H1 (cell line): ENCODE results near the gene CCDC13. TPM values are rescaled to one million over a fixed set of nuclear protein-coding genes. Genes with fewer than 3 reads are reported as not detected.

Experiments used
- BACH1 ChIP-seq: IDR thresholded peaks from 2 replicates; pipeline ENCODE4 v1.6.1; 2012; ENCODE audit warnings: low read length, improper control_type of control experiment
- CBX8 ChIP-seq: fragments of 300-800, 300-1000 bp; sonication (generic); IDR thresholded peaks from 2 replicates; pipeline ENCODE4 v1.7.1; 2016; ENCODE audit warnings: low read depth, low read length, borderline replicate concordance
- CTBP2 ChIP-seq: IDR thresholded peaks from 2 replicates; pipeline ENCODE4 v1.7.0; 2011; ENCODE audit warnings: borderline replicate concordance, mild to moderate bottlenecking, moderate library complexity, mixed read lengths, low read length; ENCODE audit not compliant: insufficient read depth, insufficient read length
- CTCF ChIP-seq, 3 experiments: IDR thresholded peaks; 1 replicate in 2 of 3; 2 replicates in 1 of 3; pipeline versions ENCODE4 v1.5.1 to v1.6.1; 2011; ENCODE audit warnings: low read length in 3 of 3, mild to moderate bottlenecking in 3 of 3, inconsistent platforms in 2 of 3, low read depth in 1 of 3, moderate library complexity in 1 of 3; ENCODE audit not compliant: insufficient read depth in 1 of 3; ENCODE audit errors: control extremely low read depth in 1 of 3
- EGR1 ChIP-seq: IDR thresholded peaks from 2 replicates; pipeline ENCODE4 v1.6.1; 2011; ENCODE audit warnings: low read depth, low read length, borderline replicate concordance
- EP300 ChIP-seq, 2 experiments: IDR thresholded peaks; 1 replicate in 1 of 2; 2 replicates in 1 of 2; pipeline ENCODE4 v1.6.1; 2011 to 2012; ENCODE audit warnings: low read depth in 2 of 2, low read length in 2 of 2, mild to moderate bottlenecking in 2 of 2, borderline replicate concordance in 1 of 2, inconsistent platforms in 1 of 2, moderate library complexity in 1 of 2
- EZH2 ChIP-seq: fragments of 200-600 bp; sonication (generic); IDR thresholded peaks from 2 replicates; pipeline ENCODE4 v1.7.1; 2012; ENCODE audit warnings: low read depth, mild to moderate bottlenecking, moderate library complexity, low read length, inconsistent platforms; ENCODE audit not compliant: severe bottlenecking
- GTF2F1 ChIP-seq: IDR thresholded peaks from 2 replicates; pipeline ENCODE4 v1.6.1; 2012; ENCODE audit warnings: low read depth, low read length, improper control_type of control experiment, borderline replicate concordance
- HDAC2 ChIP-seq, 2 experiments: fragments of 300-600 bp in 1 of 2; sonication (generic) in 1 of 2; IDR thresholded peaks; 2 replicates each; pipeline ENCODE4 v1.6.1; 2011 to 2012; ENCODE audit warnings: low read depth in 2 of 2, low read length in 2 of 2, mild to moderate bottlenecking in 2 of 2, moderate library complexity in 2 of 2, borderline replicate concordance in 1 of 2, inconsistent platforms in 1 of 2
- HDAC6 ChIP-seq: IDR thresholded peaks from one replicate; pipeline ENCODE4 v1.7.1; 2012; ENCODE audit warnings: low read depth, mild to moderate bottlenecking, inconsistent platforms, low read length, moderate library complexity
- KDM5A ChIP-seq: fragments of 200-600 bp; IDR thresholded peaks from 2 replicates; pipeline ENCODE4 v1.7.1; 2012; ENCODE audit warnings: mild to moderate bottlenecking, low read length, inconsistent platforms, mixed read lengths
- POU5F1 ChIP-seq: IDR thresholded peaks from 2 replicates; pipeline ENCODE4 v1.6.1; 2011; ENCODE audit warnings: low read depth, mild to moderate bottlenecking, low read length, moderate library complexity
- RNF2 ChIP-seq: fragments of 200-900, 300-1000 bp; sonication (generic); IDR thresholded peaks from 2 replicates; pipeline ENCODE4 v1.7.1; 2016; ENCODE audit warnings: borderline replicate concordance, low read depth, mild to moderate bottlenecking, antibody characterized with exemption, low read length; ENCODE audit not compliant: poor library complexity, severe bottlenecking; ENCODE audit errors: missing control alignments
- SAP30 ChIP-seq: fragments of 300-600 bp; sonication (generic); IDR thresholded peaks from 2 replicates; pipeline ENCODE4 v1.7.1; 2012; ENCODE audit warnings: low read length, moderate library complexity, mild to moderate bottlenecking, inconsistent platforms; ENCODE audit not compliant: insufficient read depth, insufficient replicate concordance
- TAF1 ChIP-seq: IDR thresholded peaks from 2 replicates; pipeline ENCODE4 v1.6.1; 2011; ENCODE audit warnings: mild to moderate bottlenecking, low read depth, low read length
- TBP ChIP-seq: IDR thresholded peaks from 2 replicates; pipeline ENCODE4 v1.6.1; 2011; ENCODE audit warnings: low read depth, low read length, improper control_type of control experiment
- USF2 ChIP-seq: IDR thresholded peaks from 2 replicates; pipeline ENCODE4 v1.6.1; 2011; ENCODE audit warnings: low read length, improper control_type of control experiment
- YY1 ChIP-seq: IDR thresholded peaks from 2 replicates; pipeline ENCODE4 v1.6.1; 2011; ENCODE audit warnings: low read depth, mild to moderate bottlenecking, low read length
- polyA plus RNA-seq, 7 experiments: library from polyadenylated mRNA; depleted of rRNA in 3 of 7; stranded (reverse) in 5 of 7; unstranded in 2 of 7; fragments of >200 nt in 5 of 7; fragments of 200-250 nt in 2 of 7; gene quantifications; 1 replicate in 5 of 7; 2 replicates in 1 of 7; 4 replicates in 1 of 7; pipeline versions ENCODE4 v1.2.1 to v1.2.3, GENCODE V29; 2011 to 2013; ENCODE audit warnings: missing spikeins in 2 of 7, mixed read lengths in 2 of 7
- total RNA-seq: library from RNA; stranded (reverse); fragmentation: NEBNext Ultra II Directional; extraction: Animal tissue kit (Norgen Biotek cat#: 25700); gene quantifications from 2 replicates; pipeline ENCODE4 v1.2.1, GENCODE V29; 2021

Gene CCDC13
- total and polyA plus RNA-seq, 2 of the 8 experiments (the other 6 are each of a cell fraction or from before 2014, with no cell fraction given): 0.06 TPM; not detected in 1

GRCh38 chr3:42772670-42773408 lies at the start of gene CCDC13 (continued):
- TF ChIP-seq CTBP2 (no peak), TAF1 (0 out of 2 replicates have a peak, but pooled peaks have one; percentile 43), KDM5A (no peak), HDAC6 (no peak), CBX8 (no peak), GTF2F1 (no peak), POU5F1 (no peak), EGR1 (no peak), SAP30 (peak; percentile 74), USF2 (no peak), CTCF (IDR thresholded peaks at IDR 0.05; ENCODE audit: control extremely low read depth in 1 of 3, insufficient read depth in 1 of 3, low read depth in 1 of 3, low read length in 3 of 3) (no peak), EP300 (IDR thresholded peaks at IDR 0.05; ENCODE audit: borderline replicate concordance in 1 of 2, low read depth in 2 of 2, low read length in 2 of 2) (0 out of 3 replicates have a peak, but pooled peaks of 1 of the 2 experiments have one; percentile 12), RNF2 (no peak), HDAC2 (IDR thresholded peaks at IDR 0.05; ENCODE audit: borderline replicate concordance in 1 of 2, low read depth in 2 of 2, low read length in 2 of 2) (0 out of 4 replicates have a peak, but pooled peaks of 1 of the 2 experiments have one; percentile 36), EZH2 (no peak), YY1 (peak; percentile 75; the same call in 1 of the 2 replicates), TBP (peak; percentile 46; the same call in 1 of the 2 replicates), BACH1 (no peak)
